NCI-H128 (cell line): ENCODE data around the gene NEGR1.

Experiments used
- DNase-seq: peaks from one replicate; lab custom pipeline; 2025; ENCODE audit not compliant: unreplicated experiment; lab: John Stamatoyannopoulos, UW

NEGR1 gene

DNA sequence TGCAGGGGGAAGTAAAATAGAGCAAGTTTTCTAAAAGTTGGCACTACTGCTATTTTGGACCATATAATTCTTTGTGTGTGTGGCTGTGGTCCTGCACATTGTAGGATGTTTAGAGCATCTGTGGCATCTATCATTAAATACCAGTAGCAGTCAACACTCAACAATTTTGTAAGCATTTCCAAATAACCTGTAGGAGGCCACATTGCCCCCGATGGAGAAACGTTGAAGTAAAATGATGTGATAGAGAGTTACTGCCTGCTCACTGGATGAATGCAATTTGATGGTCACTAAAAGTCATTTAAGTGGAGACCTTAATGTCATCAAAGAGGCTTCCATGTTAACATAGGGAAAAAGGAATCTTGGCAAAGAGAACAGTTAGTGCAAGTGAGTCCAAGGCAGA lies 560.8 kb downstream of the NEGR1 start:
- no peak for DNase-seq

GRCh38 chr1:71719330-71719729 lies 563.0 kb downstream of the NEGR1 start:
- no peak for DNase-seq

DNA sequence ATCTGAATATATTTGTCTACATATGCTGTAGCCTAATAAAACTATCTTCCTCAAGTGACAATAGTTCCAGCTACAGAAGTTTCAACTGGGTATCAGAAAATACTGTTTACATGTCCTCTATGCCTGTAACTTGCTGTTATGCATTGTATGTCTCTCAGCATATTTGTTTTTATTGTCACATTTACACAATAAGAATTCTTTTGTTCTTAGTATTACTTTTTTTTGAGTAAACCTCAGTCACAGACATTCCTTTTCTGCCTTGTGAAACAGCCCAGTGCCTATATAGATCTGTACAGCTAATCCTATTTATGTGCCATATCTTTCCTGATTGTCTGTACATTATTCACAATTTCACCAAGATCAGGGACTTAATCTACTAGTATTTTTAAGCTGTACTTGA lies 565.2 kb downstream of the NEGR1 start:
- DNase-seq = no peak

GRCh38 chr1:71711456-71711855 lies 570.9 kb downstream of the NEGR1 start:
- DNase-seq = no peak

GRCh38 chr1:71706029-71706671 lies 576.2 kb downstream of the NEGR1 start:
- DNase-seq = no peak

DNA sequence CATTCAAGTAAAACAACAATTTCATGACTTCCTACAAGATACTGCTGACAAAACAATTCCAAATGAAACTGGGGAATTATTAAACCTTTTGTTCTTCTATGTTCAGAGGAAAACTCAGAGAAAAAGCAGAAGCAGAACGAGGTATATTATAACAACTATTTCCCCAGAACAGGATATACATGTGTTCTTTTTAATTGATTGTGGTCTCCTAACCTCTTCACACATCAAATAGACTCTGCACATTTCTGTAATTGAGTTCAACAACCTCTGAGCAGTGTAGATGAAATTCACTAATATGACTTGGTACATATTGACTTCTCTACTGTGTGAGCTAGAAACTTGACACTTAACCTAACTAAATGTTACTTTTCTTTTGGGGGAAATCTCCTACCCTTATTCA lies 584.2 kb downstream of the NEGR1 start:
- DNase-seq = no peak

- no peak for DNase-seq
Measured at GRCh38 chr1:71695821-71696220, 586.5 kb downstream of the NEGR1 start.

DNA sequence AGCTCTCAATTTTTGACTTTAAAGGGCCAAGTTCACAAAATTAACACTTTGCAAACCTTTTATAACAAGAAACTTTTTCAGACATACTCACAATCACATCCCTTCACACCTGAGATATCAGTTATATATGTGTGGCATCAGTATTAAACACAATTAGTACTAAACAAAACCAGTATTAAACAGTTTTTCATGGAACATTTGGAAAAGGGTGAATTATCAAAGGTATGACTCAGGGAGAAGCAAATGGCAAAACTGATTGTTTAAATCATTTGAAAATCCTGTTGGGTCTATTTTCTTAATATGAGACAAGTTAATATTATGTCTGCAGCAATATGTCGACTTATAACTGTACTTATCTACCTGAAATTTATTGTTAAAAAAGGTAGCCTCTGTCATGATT lies 587.3 kb downstream of the NEGR1 start:
- no peak for DNase-seq

DNA sequence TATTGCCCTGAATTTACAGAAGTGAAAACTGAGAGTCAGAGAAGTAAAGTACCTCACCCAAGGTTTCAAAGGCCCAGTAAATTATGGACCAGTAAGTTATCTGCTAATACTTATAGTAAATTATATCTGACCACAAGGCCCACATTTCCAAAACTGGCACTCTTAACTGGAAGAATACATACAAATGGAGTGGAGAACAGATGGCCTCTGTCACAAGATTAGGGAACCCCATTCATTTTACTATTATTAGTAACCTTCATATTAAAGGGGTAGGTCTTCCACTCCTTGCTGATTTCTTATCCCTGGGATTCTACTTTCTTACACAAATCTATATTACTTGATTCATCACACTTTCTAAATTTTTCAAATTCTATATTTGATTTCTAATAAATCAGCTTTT lies 588.8 kb downstream of the NEGR1 start:
- DNase-seq = no peak

DNA sequence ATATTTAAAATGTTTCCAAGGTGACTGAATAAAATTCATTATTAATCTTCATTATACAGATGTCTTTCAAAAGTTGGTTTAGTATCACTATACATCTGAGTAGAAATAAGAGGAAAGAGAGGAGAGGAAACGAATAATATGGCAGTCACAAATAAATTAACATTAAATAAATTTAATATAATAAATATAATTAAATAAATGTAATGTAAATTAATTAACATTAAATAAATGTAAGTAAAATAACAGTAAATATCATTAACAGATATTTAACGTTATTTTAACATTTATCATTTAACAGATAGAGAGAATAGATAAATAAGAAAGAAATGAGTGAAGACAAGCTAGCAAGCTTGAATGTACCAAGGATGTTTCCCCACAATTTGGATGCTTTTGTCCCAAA lies 592.7 kb downstream of the NEGR1 start:
- no peak for DNase-seq

- DNase-seq = no peak
Measured at GRCh38 chr1:71687376-71687775, 595.0 kb downstream of the NEGR1 start.

- DNase-seq = no peak
Measured at GRCh38 chr1:71676979-71677925, 605.1 kb downstream of the NEGR1 start.

GRCh38 chr1:71668065-71668464 lies 614.3 kb downstream of the NEGR1 start:
- no peak for DNase-seq

DNA sequence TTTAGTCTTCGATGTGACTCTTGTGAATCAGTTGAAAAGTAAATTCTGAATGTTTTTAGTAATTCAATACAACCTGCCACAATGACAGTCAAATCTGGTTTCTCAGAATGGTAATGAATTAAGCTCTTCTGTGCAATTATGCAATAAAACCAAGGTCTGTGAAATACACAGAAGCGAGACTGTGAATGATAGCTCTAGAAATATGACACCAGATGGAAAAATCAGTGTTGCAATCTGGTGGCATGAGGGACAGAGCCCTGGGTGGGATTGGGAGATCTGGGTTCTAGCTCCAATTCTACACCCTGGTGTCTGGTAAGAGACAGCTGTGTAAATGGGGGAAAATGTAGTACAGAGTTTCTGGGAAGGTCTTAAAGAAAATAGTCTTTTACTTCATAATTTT lies 615.1 kb downstream of the NEGR1 start:
- DNase-seq = no peak

- no peak for DNase-seq
Measured at GRCh38 chr1:71666609-71667008, 615.7 kb downstream of the NEGR1 start.

- no peak for DNase-seq
Measured at GRCh38 chr1:71660411-71660810, 621.9 kb downstream of the NEGR1 start.

DNA sequence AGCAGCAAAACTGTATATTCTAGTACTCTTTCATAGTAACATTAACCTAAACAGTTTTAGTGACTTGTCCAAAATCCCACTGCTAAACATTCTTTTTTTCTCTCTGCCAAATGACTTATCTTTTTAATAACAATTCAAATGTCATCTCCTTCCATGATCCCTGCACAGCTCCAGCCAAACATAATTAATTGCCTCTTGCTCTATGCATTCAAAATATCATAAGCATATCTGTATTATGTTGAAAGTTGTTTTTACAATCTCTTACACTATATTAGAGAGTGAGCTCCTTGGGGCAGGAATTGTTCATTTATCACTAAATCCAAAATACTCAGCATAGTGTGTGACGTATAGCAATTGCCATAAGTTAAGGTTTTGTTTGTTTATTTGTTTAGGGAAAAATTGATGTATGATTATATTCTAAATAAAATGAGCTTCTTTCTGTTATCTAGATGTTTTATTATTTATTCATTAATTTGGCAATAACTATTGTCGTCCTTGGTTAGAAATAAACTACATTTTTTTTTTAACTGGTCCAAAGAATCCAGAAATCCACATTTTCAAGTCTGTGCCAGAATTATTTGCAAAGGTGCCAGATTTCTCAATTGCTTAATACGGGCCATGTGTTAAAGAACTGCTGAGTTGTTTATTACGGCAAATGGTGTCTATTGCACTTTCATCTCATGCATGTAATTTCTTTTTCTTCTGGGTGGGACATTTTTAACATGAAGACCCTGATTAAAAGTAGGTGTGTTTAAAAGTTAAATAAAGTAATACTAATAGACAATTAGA lies 624.3 kb downstream of the NEGR1 start:
- DNase-seq = no peak

DNA sequence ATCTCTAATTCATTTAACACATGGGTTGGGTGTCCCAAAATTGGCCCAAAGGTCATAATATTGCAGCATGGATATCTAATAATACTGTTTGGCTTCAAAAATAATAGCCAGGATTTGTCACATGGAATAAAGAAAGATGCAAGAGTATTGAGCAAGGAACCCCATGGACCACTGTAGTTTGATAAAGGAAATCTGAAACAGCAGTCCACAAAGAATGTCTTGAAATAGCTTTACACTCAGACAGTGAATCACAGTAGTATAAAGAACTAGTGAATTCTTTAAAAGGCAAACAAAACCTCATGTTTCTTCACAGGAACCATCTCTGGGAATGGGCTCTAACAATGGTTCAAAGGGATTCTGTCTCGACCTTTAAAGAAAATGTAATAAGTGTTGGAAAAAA lies 625.4 kb downstream of the NEGR1 start:
- DNase-seq = no peak

- no peak for DNase-seq
Measured at GRCh38 chr1:71655604-71656003, 626.7 kb downstream of the NEGR1 start.

DNA sequence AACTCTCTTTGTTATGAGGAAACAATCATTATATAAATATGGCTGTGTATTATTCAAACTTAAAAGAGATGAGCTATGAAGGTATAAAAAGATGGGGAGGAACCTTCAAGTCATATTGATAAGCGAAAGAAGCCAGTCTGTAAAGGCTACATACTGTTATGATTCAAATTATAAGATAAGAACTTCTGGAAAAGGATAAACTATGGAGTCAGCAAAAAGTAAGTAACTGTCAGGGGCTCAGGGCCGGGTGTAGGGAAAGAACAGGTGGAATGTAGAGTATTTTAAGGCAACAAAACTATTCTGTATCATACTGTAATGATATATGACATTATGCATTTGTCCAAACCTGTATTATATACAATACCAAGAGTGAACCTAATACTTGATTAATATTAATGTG lies 628.4 kb downstream of the NEGR1 start:
- no peak for DNase-seq

DNA sequence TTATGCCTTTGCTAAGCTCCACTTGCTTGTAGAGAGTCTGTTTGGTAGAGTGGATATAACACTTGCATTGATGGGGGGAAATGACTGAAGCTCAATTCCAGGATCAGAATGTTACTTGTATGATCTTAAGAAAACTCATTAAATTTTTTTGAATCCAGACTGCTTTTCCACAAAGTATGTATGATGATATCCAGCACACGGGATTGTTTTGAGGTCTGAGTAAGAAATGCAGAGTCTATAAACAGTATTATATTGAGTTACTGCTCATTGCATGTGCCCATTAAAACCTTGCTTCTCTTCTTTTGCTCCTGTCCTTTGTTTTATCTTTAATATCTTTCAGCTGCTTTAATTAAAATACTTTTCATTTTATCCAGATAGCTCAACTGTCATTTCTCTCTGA lies 631.1 kb downstream of the NEGR1 start:
- no peak for DNase-seq

DNA sequence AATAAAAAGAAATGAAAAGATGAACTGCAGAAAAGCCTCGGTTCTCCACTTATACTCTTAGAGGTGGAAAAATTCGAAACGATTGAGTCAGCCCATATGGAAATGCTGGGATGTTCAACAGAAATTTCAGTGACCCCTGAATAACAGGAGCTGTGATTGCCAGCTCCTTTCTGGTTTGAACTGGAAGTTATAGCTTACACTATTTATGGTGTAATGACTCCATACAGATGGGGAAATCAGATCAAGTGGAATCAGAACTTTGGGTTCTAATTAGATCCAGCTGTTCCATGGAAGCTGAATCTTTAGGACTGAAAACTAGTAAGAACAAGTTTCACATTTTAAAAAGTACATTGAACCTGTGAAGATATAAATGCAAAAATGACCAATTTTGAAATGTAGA lies 632.2 kb downstream of the NEGR1 start:
- DNase-seq = no peak
